HEK293T (cell line): ENCODE results near the gene BCL7A.

Experiments
- CTCF ChIA-PET: fragments of 350-600 bp; formaldehyde crosslinking; extraction: SDS; loops from one replicate; lab custom pipeline; 2021; ENCODE audit warnings: antibody characterized with exemption, inconsistent platforms; lab: Yijun Ruan, JAX
- POLR2A ChIA-PET: fragments of 350-600 bp; formaldehyde crosslinking; extraction: SDS; loops from one replicate; lab custom pipeline; 2020; ENCODE audit warnings: antibody characterized with exemption, inconsistent platforms; lab: Yijun Ruan, JAX
- DNase-seq: peaks from one replicate; pipeline ENCODE4 v3.0.0; 2012; ENCODE audit warnings: mixed read lengths; ENCODE audit errors: extremely low spot score
- ARNT ChIP-seq: fragments of 450-650 bp; IDR thresholded peaks from 2 replicates; pipeline ENCODE4 v1.6.1; 2017; ENCODE audit warnings: mild to moderate bottlenecking
- BHLHE40 ChIP-seq: fragments of 450-650 bp; IDR thresholded peaks from 2 replicates; pipeline ENCODE4 v1.6.1; 2016; ENCODE audit warnings: mild to moderate bottlenecking, moderate library complexity, borderline replicate concordance
- CTBP1 ChIP-seq: fragments of 450-650 bp; IDR thresholded peaks from 2 replicates; pipeline ENCODE4 v1.6.1; 2016; ENCODE audit warnings: borderline replicate concordance
- ELF4 ChIP-seq: fragments of 450-650 bp; IDR thresholded peaks from 2 replicates; pipeline ENCODE4 v1.6.1; 2017; ENCODE audit warnings: antibody characterized with exemption
- FOXA1 ChIP-seq: fragments of 450-650 bp; IDR thresholded peaks from 2 replicates; pipeline ENCODE4 v1.6.1; 2016; ENCODE audit warnings: mild to moderate bottlenecking
- FOXK2 ChIP-seq: fragments of 450-650 bp; IDR thresholded peaks from 2 replicates; pipeline ENCODE4 v1.6.1; 2016; ENCODE audit warnings: mild to moderate bottlenecking
- FOXM1 ChIP-seq: fragments of 450-650 bp; IDR thresholded peaks from 2 replicates; pipeline ENCODE4 v1.6.1; 2017; ENCODE audit warnings: mild to moderate bottlenecking, borderline replicate concordance
- HDGF ChIP-seq: fragments of 450-650 bp; IDR thresholded peaks from 2 replicates; pipeline ENCODE4 v1.6.1; 2017; ENCODE audit warnings: antibody characterized with exemption, borderline replicate concordance
- L3MBTL2 ChIP-seq: fragments of 450-650 bp; conservative IDR thresholded peaks from 2 replicates; pipeline ENCODE4 v1.6.1; 2016; ENCODE audit warnings: mild to moderate bottlenecking
- LEF1 ChIP-seq: fragments of 450-650 bp; IDR thresholded peaks from 2 replicates; pipeline ENCODE4 v1.6.1; 2017; ENCODE audit warnings: mild to moderate bottlenecking, borderline replicate concordance
- NFRKB ChIP-seq: fragments of 450-650 bp; IDR thresholded peaks from 2 replicates; pipeline ENCODE4 v1.6.1; 2016; ENCODE audit warnings: mild to moderate bottlenecking, moderate library complexity
- PKNOX1 ChIP-seq: fragments of 450-650 bp; IDR thresholded peaks from 2 replicates; pipeline ENCODE4 v1.6.1; 2016
- SP1 ChIP-seq: fragments of 450-650 bp; IDR thresholded peaks from 2 replicates; pipeline ENCODE4 v1.6.1; 2017
- SUZ12 ChIP-seq: fragments of 450-650 bp; IDR thresholded peaks from 2 replicates; pipeline ENCODE4 v1.6.1; 2016; ENCODE audit warnings: mild to moderate bottlenecking
- TARDBP ChIP-seq: fragments of 450-650 bp; IDR thresholded peaks from 2 replicates; pipeline ENCODE4 v1.6.1; 2016
- ZNF384 ChIP-seq: fragments of 450-650 bp; IDR thresholded peaks from 2 replicates; pipeline ENCODE4 v1.6.1; 2016

Gene BCL7A

GRCh38 chr12:122096014-122096413 is 74.3 kb downstream of the BCL7A start:
- no peak for TF ChIP-seq PKNOX1
- no peak for TF ChIP-seq ELF4
- no peak for TF ChIP-seq LEF1
- TF ChIP-seq L3MBTL2: no peak
- TF ChIP-seq BHLHE40: no peak
- no peak for TF ChIP-seq FOXK2
- no peak for TF ChIP-seq CTBP1
- no peak for TF ChIP-seq SP1
- no peak for TF ChIP-seq FOXA1
- no peak for TF ChIP-seq HDGF
- TF ChIP-seq ZNF384: no peak
- TF ChIP-seq TARDBP: no peak
- TF ChIP-seq NFRKB: no peak
- TF ChIP-seq FOXM1: no peak
- TF ChIP-seq SUZ12: no peak
- TF ChIP-seq ARNT: no peak
- ChIA-PET POLR2A (interaction anchor here (1.2 kb wide), 1 partner anchor 18 kb away, joined by 7 read pairs; the partner anchor contains the start of gene MLXIP), CTCF (no interaction called here)
- DNase-seq: no peak

DNA sequence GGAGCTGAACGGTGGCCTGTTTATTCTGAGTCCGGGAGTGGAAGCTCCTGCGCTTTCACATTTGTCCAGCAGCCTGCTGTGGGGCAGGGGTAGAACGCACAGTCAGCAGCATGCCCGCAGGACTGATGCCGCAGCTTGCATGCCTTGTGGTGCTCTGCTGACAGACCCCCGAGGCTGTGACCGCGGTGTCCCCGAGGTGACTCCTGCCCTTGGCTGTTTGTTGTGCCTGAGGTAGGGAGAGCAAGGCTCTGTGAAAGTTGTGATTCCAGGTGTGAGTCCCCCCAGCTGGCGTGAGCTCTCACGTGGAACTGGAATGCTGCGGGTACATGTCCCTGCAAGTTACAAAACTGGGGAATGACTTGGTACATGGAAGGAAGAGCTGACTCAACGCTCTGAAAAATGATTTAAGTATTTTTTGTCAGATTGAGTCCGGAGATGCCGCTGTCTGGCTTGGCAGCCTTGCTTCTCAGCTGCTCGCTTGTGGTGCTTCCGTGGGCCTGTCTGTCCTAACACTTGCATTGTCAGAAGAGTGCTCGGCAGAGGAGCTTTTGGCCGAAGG is 75.0 kb downstream of the BCL7A start:
- ChIA-PET POLR2A (interaction anchor here (0.7 to 1.2 kb wide), 2 partner anchors 14 to 18 kb away, joined by 4 to 7 read pairs; partner anchors contain the start of gene MLXIP), CTCF (no interaction called here)
- TF ChIP-seq CTBP1 (no peak), NFRKB (no peak), TARDBP (no peak), FOXA1 (no peak), FOXK2 (no peak), BHLHE40 (no peak), LEF1 (no peak), FOXM1 (no peak)

GRCh38 chr12:122097584-122097926 is 75.9 kb downstream of the BCL7A start:
- POLR2A ChIA-PET: interaction anchor here (1.4 to 1.8 kb wide), 2 partner anchors 10 to 19 kb away, joined by 5 to 9 read pairs; partner anchors contain the start of gene MLXIP

More for the DNA sequence above, 75.0 kb downstream of the BCL7A start:
- DNase-seq: no peak

DNA sequence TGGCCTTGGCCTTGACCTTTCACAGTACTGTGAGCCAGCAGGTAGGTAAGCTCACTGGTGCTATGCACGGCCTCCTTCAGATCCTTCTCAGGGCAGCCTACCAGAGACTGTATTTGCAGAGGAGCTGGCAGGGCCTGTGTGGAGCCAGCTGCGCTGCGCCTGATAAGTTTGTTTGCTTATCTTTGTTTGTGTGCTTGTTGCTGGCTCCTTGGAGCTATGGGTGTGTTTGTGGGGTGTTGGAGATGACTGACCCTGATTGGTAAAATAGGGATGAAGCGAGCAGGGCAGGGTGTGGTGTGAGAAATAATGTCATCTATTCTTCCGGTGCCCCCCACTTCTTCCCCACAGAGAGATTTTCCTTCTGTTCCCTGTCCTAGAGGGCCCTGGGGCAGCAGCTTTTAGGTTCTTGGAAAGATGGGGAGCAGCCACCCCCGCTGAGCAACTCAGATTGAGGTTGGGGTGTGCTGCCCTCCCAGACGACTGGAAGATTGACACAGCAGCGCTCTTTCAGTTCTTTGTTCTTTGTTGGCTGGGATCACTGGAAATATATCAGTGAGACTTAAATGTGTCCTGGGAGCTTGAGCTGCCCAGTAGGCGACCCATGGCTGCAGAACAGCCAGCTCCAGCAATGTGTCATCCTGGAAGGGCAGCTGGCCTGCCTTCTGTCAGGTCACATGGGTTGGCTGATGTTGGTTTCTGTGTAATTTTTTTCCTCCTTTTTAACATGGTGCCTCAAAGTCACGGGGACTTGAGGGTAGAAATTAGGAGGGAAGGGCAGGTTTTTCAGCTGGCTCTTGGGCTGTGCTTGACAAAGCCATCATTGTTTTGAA is 76.5 kb downstream of the BCL7A start:
- TF ChIP-seq BHLHE40 (no peak), FOXA1 (no peak), ARNT (no peak), CTBP1 (no peak), HDGF (no peak), ELF4 (no peak), SP1 (no peak), NFRKB (no peak), TARDBP (no peak)
- CTCF ChIA-PET: interaction anchor here (0.6 to 1.3 kb wide), 3 partner anchors 18 to 152 kb away, joined by 3 to 5 read pairs (median 4); no protein-coding TSS in a partner anchor
- POLR2A ChIA-PET: interaction anchor here (0.7 to 1.8 kb wide), 3 partner anchors 8 to 20 kb away, joined by 3 to 9 read pairs (median 5); partner anchors contain the start of gene MLXIP
- DNase-seq: no peak

More at GRCh38 chr12:122097584-122097926, 75.9 kb downstream of the BCL7A start:
- TF ChIP-seq BHLHE40 (no peak), LEF1 (no peak), FOXM1 (no peak), ARNT (no peak), SUZ12 (no peak), CTBP1 (no peak), FOXK2 (no peak), ZNF384 (no peak), ELF4 (no peak), HDGF (no peak), L3MBTL2 (no peak), SP1 (no peak), FOXA1 (no peak), PKNOX1 (no peak)
- CTCF ChIA-PET: interaction anchor here (0.9 to 1.3 kb wide), 2 partner anchors 18 to 26 kb away, joined by 3 to 5 read pairs; no protein-coding TSS in a partner anchor
- DNase-seq: no peak

DNA sequence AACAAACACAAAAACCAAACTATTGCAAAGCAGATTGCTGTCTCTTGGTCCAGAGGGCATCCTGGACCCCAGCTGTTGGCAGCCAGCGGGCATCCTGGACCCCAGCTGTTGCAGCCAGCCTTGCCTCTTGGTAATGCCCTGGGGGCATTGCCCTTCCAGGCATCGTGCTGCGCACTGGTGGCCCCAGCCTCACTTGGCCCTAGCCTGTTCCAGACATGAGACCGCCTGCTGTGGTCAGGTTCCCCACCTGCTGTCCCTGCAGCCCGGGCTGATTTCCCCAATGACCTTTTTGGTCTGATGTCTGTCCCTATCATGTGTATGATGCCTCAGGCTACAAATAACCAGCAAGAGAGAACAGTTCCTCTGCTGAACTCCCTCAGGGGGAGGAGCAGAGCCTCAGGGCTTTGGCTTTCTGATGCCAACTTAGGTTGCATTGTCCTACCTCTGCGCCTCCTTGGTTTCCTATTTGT is 77.6 kb downstream of the BCL7A start:
- POLR2A ChIA-PET: interaction anchor here (1.8 kb wide), 1 partner anchor 12 kb away, joined by 9 read pairs; no protein-coding TSS in a partner anchor
- TF ChIP-seq NFRKB: no peak
- TF ChIP-seq LEF1: no peak
- TF ChIP-seq SUZ12: no peak
- TF ChIP-seq ARNT: no peak
- TF ChIP-seq ZNF384: no peak
- TF ChIP-seq HDGF: no peak
- no peak for DNase-seq
- CTCF ChIA-PET: interaction anchor here (0.6 kb wide), 1 partner anchor 153 kb away, joined by 4 read pairs; no protein-coding TSS in a partner anchor

DNA sequence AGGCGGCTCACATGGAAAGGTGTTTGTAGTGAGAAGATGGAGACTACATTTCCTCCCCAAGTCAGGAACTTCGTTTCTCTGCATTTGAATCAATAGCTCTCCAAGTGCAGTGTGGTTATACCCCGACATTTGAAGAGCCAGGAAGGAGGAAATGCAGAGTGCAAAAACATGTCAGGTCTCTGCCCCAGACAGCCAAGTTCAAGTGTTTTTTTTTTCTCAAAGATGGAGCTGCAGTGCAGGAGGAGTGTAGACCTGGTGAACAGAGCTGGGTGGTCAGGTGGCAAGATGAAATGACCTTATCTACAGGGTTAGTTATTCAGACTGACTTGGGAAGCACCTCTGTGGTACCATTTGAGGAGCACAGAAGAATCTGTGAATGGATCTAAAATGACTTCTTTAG is 78.2 kb downstream of the BCL7A start:
- POLR2A ChIA-PET: no interaction called here
- TF ChIP-seq NFRKB (no peak), SUZ12 (no peak), L3MBTL2 (no peak), FOXM1 (no peak), HDGF (no peak), FOXK2 (no peak), ELF4 (no peak), ZNF384 (no peak), CTBP1 (no peak), PKNOX1 (no peak), LEF1 (no peak), FOXA1 (no peak), ARNT (no peak)
- CTCF ChIA-PET: no interaction called here
- DNase-seq: no peak
